H1 (cell line): ENCODE measurements around the gene TENT4A. TPM values are rescaled to one million over a fixed set of nuclear protein-coding genes. Genes with fewer than 3 reads are reported as not detected.

ENCODE experiments used
- CTCF ChIA-PET: fragments of 300-600 bp; sonication (Branson Sonifier 250); formaldehyde crosslinking; loops from one replicate; lab custom pipeline; 2021; ENCODE audit not compliant: partially characterized antibody; lab: Charles Lee
- POLR2A ChIA-PET: fragments of 300-600 bp; sonication (Branson Sonifier 250); formaldehyde crosslinking; loops from one replicate; lab custom pipeline; 2021; ENCODE audit warnings: inconsistent platforms; ENCODE audit not compliant: partially characterized antibody; lab: Charles Lee
- DNase-seq, 2 experiments: peaks; one replicate each; pipeline versions ENCODE4 v3.0.0 to v3.0.0-alpha.2; 2010 to 2022; ENCODE audit warnings: low spot score in 2 of 2, low read depth in 1 of 2, mixed read lengths in 1 of 2
- FAIRE-seq: peaks from 2 replicates; lab custom pipeline; 2011; peaks lifted over from hg19 to GRCh38; lab: Jason Lieb, UNC
- H2AFZ ChIP-seq: 2 replicates; pipeline ENCODE4 v1.8.1; 2012; ENCODE audit warnings: low read length, inconsistent platforms
- H2AK5ac ChIP-seq: 2 replicates; pipeline ENCODE4 v1.6.1; 2013; ENCODE audit warnings: low read depth, low read length
- H2BK120ac ChIP-seq: replicated peaks from 2 replicates; pipeline ENCODE3; 2013; ENCODE audit warnings: low read depth, low read length, inconsistent platforms
- H2BK12ac ChIP-seq: 2 replicates; pipeline ENCODE4 v1.6.1; 2013; ENCODE audit warnings: low read depth, low read length
- H2BK15ac ChIP-seq: 2 replicates; pipeline ENCODE4 v1.6.1; 2013; ENCODE audit warnings: low read length
- H2BK20ac ChIP-seq: 2 replicates; pipeline ENCODE4 v1.6.1; 2013; ENCODE audit warnings: low read length
- H2BK5ac ChIP-seq: 2 replicates; pipeline ENCODE4 v1.6.1; 2013; ENCODE audit warnings: low read depth, low read length
- H3K14ac ChIP-seq: 2 replicates; pipeline ENCODE4 v1.6.1; 2013; ENCODE audit warnings: inconsistent platforms; ENCODE audit not compliant: insufficient read length
- H3K18ac ChIP-seq: 2 replicates; pipeline ENCODE4 v1.6.1; 2013; ENCODE audit warnings: low read length; ENCODE audit errors: extremely low read depth
- H3K23ac ChIP-seq: 2 replicates; pipeline ENCODE4 v1.6.1; 2013; ENCODE audit warnings: inconsistent platforms; ENCODE audit not compliant: insufficient read length
- H3K23me2 ChIP-seq: 2 replicates; pipeline ENCODE4 v1.6.1; 2013; ENCODE audit warnings: low read depth, low read length
- H3K27ac ChIP-seq: 2 replicates; pipeline ENCODE4 v1.6.1; 2011; ENCODE audit warnings: low read depth, low read length, inconsistent platforms
- H3K27me3 ChIP-seq, 4 experiments: replicated peaks in 1 of 4; 1 replicate in 1 of 4; 2 replicates in 3 of 4; pipeline versions ENCODE4 v1.6.1 to v1.8.1; 2011 to 2013; ENCODE audit warnings: low read length in 3 of 4, mild to moderate bottlenecking in 3 of 4, inconsistent platforms in 2 of 4, mixed read lengths in 2 of 4, moderate library complexity in 1 of 4; ENCODE audit not compliant: control insufficient read depth in 3 of 4, insufficient read depth in 3 of 4; ENCODE audit errors: extremely low read depth in 1 of 4
- H3K36me3 ChIP-seq, 4 experiments: 2 replicates each; pipeline versions ENCODE4 v1.6.1 to v1.8.1; 2011 to 2013; ENCODE audit warnings: mild to moderate bottlenecking in 4 of 4, low read length in 3 of 4, moderate library complexity in 2 of 4, control low read depth in 1 of 4, inconsistent platforms in 1 of 4; ENCODE audit not compliant: insufficient read depth in 4 of 4, control insufficient read depth in 2 of 4
- H3K4ac ChIP-seq: replicated peaks from 2 replicates; pipeline ENCODE3; 2013; ENCODE audit warnings: low read length, low read depth, mixed read lengths, inconsistent platforms; ENCODE audit not compliant: insufficient read length
- H3K4me1 ChIP-seq, 4 experiments: replicated peaks in 1 of 4; 1 replicate in 1 of 4; 2 replicates in 3 of 4; pipeline versions ENCODE4 v1.6.1 to v1.8.1; 2011 to 2013; ENCODE audit warnings: low read length in 3 of 4, inconsistent platforms in 2 of 4, mixed read lengths in 1 of 4; ENCODE audit not compliant: insufficient read depth in 4 of 4, control insufficient read depth in 3 of 4
- H3K4me2 ChIP-seq, 2 experiments: 2 replicates each; pipeline versions ENCODE4 v1.6.1 to v1.8.1; 2011 to 2013; ENCODE audit warnings: low read depth in 2 of 2, low read length in 2 of 2, control low read depth in 1 of 2, inconsistent platforms in 1 of 2, mild to moderate bottlenecking in 1 of 2; ENCODE audit not compliant: insufficient read depth in 1 of 2
- H3K4me3 ChIP-seq, 4 experiments: fragments of 200-600, 300-600 bp in 1 of 4; sonication (generic), shearing (Covaris generic), sonication (Bioruptor Twin) in 1 of 4; 2 replicates each; pipeline versions ENCODE4 v1.5.1 to v1.8.1; 2011 to 2016; ENCODE audit warnings: low read length in 4 of 4, low read depth in 3 of 4, control low read depth in 2 of 4, inconsistent platforms in 2 of 4, mild to moderate bottlenecking in 2 of 4, mixed read lengths in 1 of 4, moderate library complexity in 1 of 4; ENCODE audit not compliant: insufficient read depth in 2 of 4; ENCODE audit errors: extremely low read depth in 1 of 4
- H3K56ac ChIP-seq: replicated peaks from 2 replicates; pipeline ENCODE3; 2013; ENCODE audit warnings: low read depth, mild to moderate bottlenecking, mixed read lengths, low read length, inconsistent platforms; ENCODE audit not compliant: insufficient read length
- H3K79me1 ChIP-seq: 2 replicates; pipeline ENCODE4 v1.6.1; 2013; ENCODE audit warnings: low read depth, low read length, control low read depth
- H3K79me2 ChIP-seq, 2 experiments: 2 replicates each; pipeline versions ENCODE4 v1.6.1 to v1.8.1; 2012 to 2013; ENCODE audit warnings: low read length in 2 of 2, mild to moderate bottlenecking in 2 of 2, inconsistent platforms in 1 of 2; ENCODE audit not compliant: insufficient read depth in 2 of 2, control insufficient read depth in 1 of 2
- H3K9ac ChIP-seq, 4 experiments: replicated peaks in 1 of 4; 1 replicate in 1 of 4; 2 replicates in 3 of 4; pipeline versions ENCODE4 v1.6.1 to v1.8.1; 2011 to 2013; ENCODE audit warnings: low read depth in 3 of 4, low read length in 3 of 4, control low read depth in 2 of 4, mild to moderate bottlenecking in 2 of 4, moderate library complexity in 2 of 4, inconsistent platforms in 1 of 4; ENCODE audit errors: extremely low read depth in 1 of 4
- H3K9me3 ChIP-seq, 2 experiments: 2 replicates each; pipeline versions ENCODE4 v1.6.1 to v1.8.1; 2012 to 2013; ENCODE audit warnings: mild to moderate bottlenecking in 2 of 2, moderate library complexity in 2 of 2, control low read depth in 1 of 2, inconsistent platforms in 1 of 2, low read depth in 1 of 2, low read length in 1 of 2, mixed read lengths in 1 of 2; ENCODE audit not compliant: insufficient read depth in 2 of 2
- H4K20me1 ChIP-seq, 2 experiments: replicated peaks in 1 of 2; 2 replicates each; pipeline versions ENCODE3 to v1.8.1; 2011 to 2013; ENCODE audit warnings: inconsistent platforms in 2 of 2, low read length in 2 of 2, mild to moderate bottlenecking in 1 of 2; ENCODE audit not compliant: insufficient read depth in 2 of 2, control insufficient read depth in 1 of 2
- H4K5ac ChIP-seq: 2 replicates; pipeline ENCODE4 v1.6.1; 2013; ENCODE audit warnings: low read length, low read depth, mixed read lengths, inconsistent platforms; ENCODE audit not compliant: insufficient read length
- H4K8ac ChIP-seq: 2 replicates; pipeline ENCODE4 v1.8.0; 2013; ENCODE audit warnings: mild to moderate bottlenecking, moderate library complexity, low read length, inconsistent platforms; ENCODE audit not compliant: insufficient read depth; ENCODE audit errors: extremely low read depth
- H4K91ac ChIP-seq: replicated peaks from 2 replicates; pipeline ENCODE3; 2013; ENCODE audit warnings: low read length, mixed read lengths, inconsistent platforms; ENCODE audit not compliant: insufficient read length
- MAX ChIP-seq: IDR thresholded peaks from 2 replicates; pipeline ENCODE4 v1.6.1; 2012; ENCODE audit warnings: inconsistent platforms
- TBP ChIP-seq: IDR thresholded peaks from 2 replicates; pipeline ENCODE4 v1.6.1; 2011; ENCODE audit warnings: low read depth, low read length, improper control_type of control experiment
- ZNF274 ChIP-seq: IDR thresholded peaks from 2 replicates; pipeline ENCODE4 v1.7.0; 2012; ENCODE audit warnings: low read length, borderline replicate concordance; ENCODE audit errors: extremely low read depth
- whole genome bisulfite sequencing, 2 experiments: shearing (Covaris generic) in 1 of 2; methylation state at CpG; one replicate each; pipeline versions ENCODE4 v1.1.6 to v1.1.7; 2013 to 2015; ENCODE audit warnings: low lambda C conversion rate in 2 of 2, mixed read lengths in 2 of 2, inconsistent platforms in 1 of 2, low coverage in 1 of 2, missing lambda C conversion rate in 1 of 2; ENCODE audit not compliant: insufficient replicate concordance in 2 of 2, insufficient coverage in 1 of 2, insufficient read length in 1 of 2; ENCODE audit errors: extremely low coverage in 1 of 2, missing lambda C conversion rate in 1 of 2; 5-methylcytosine and 5-hydroxymethylcytosine counted together
- polyA plus RNA-seq, 7 experiments: library from polyadenylated mRNA; depleted of rRNA in 3 of 7; stranded (reverse) in 5 of 7; unstranded in 2 of 7; fragments of >200 nt in 5 of 7; fragments of 200-250 nt in 2 of 7; gene quantifications; 1 replicate in 5 of 7; 2 replicates in 1 of 7; 4 replicates in 1 of 7; pipeline versions ENCODE4 v1.2.1 to v1.2.3, GENCODE V29; 2011 to 2013; ENCODE audit warnings: missing spikeins in 2 of 7, mixed read lengths in 2 of 7
- total RNA-seq: library from RNA; stranded (reverse); fragmentation: NEBNext Ultra II Directional; extraction: Animal tissue kit (Norgen Biotek cat#: 25700); gene quantifications from 2 replicates; pipeline ENCODE4 v1.2.1, GENCODE V29; 2021

Gene TENT4A
- total and polyA plus RNA-seq, 2 of the 8 experiments (the other 6 are each of a cell fraction or from before 2014, with no cell fraction given) = 8.9 to 25.1 TPM

DNA sequence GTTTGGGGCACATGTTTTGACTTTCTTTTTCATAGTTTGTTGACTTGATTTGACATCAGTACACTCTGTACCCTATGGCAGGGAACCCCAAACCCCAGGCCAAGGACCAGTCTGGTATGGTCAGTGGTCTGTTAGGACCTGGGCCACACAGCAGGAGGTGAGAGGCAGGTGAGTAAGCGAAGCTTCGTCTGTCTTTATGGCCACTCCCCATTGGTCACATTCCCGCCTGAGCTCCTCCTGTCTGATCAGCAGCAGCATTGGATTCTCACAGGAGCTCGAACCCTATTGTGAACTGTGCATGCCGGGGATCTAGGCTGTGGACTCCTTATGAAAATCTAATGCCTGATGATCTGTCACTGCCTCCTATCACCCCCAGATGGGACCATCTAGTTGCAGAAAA lies 88.0 kb downstream of the TENT4A start:
- no peak overlapping the region for H2BK15ac ChIP-seq

More for the DNA sequence above, 88.0 kb downstream of the TENT4A start:
- no peak overlapping the region for H3K27ac ChIP-seq
- 91% methylated on average over 5 of the region's 5 CpGs; no CpG with 5 or more reads in 1 of the 2 experiments for WGBS, 2 experiments
- TF ChIP-seq TBP (no peak), ZNF274 (no peak), MAX (no peak)
- TF ChIP-seq, all 59 proteins: peak for 0
- Histone ChIP-seq H3K27me3 (no peaks in the 10 kb centered on the region), H3K23me2 (peaks cover 4% of the 10 kb centered on the region; the same call in 1 of the 2 replicates), H2BK120ac (no peak overlapping the region), H2AK5ac (no peak overlapping the region), H3K36me3 (no peaks in the 10 kb centered on the region), H3K4me3 (no peak overlapping the region), H3K23ac (no peak overlapping the region), H4K20me1 (no peaks in the 10 kb centered on the region), H3K79me1 (no peaks in the 10 kb centered on the region), H3K9ac (no peak overlapping the region), H4K91ac (no peak overlapping the region), H2BK20ac (no peak overlapping the region), H3K9me3 (peaks cover 16 to 21% of the 10 kb centered on the region in 2 experiments; a peak in 3 of 4 replicates), H2BK5ac (no peak overlapping the region), H4K8ac (no peak overlapping the region), H3K14ac (no peak overlapping the region), H3K79me2 (no peaks in the 10 kb centered on the region), H3K4ac (no peak overlapping the region), H3K56ac (no peak overlapping the region), H3K4me1 (no peaks in the 10 kb centered on the region), H4K5ac (no peak overlapping the region), H3K4me2 (no peak overlapping the region), H2AFZ (no peak overlapping the region), H2BK12ac (no peak overlapping the region), H3K18ac (no peak overlapping the region)
- POLR2A ChIA-PET = no interaction called here
- FAIRE-seq (no peak), DNase-seq (peak in 1 of 2 experiments; percentile 17)
- CTCF ChIA-PET = interaction anchor here (0.9 to 5.3 kb wide), 4 partner anchors 12 to 21 kb away, joined by 3 to 27 read pairs (median 4); no protein-coding TSS in a partner anchor
